Measurements from ENCODE around the gene NT5DC3.

The NT5DC3 gene

DNA sequence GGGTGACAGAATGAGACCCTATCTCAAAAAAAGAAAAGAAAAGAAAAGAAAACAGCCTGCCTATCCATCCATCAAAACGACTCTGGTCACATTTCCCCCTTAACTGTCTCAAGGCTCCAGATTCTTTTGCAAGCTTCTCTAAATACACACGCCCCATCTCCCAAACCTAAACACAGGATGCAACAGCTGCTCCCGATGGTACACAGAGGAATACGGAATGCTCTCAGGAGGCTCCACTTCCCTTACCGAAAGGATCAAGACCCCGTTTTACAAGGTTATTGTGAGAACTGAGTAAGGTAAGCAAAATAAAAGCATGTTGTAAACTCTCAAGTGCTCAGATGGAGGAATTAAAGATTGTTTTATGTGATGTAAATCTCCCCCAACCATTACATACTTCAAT, 62.3 kb downstream of the NT5DC3 start:
- no peak overlapping the region for H3K4me3 ChIP-seq (ENCODE audit: low read depth, low read length)

DNA sequence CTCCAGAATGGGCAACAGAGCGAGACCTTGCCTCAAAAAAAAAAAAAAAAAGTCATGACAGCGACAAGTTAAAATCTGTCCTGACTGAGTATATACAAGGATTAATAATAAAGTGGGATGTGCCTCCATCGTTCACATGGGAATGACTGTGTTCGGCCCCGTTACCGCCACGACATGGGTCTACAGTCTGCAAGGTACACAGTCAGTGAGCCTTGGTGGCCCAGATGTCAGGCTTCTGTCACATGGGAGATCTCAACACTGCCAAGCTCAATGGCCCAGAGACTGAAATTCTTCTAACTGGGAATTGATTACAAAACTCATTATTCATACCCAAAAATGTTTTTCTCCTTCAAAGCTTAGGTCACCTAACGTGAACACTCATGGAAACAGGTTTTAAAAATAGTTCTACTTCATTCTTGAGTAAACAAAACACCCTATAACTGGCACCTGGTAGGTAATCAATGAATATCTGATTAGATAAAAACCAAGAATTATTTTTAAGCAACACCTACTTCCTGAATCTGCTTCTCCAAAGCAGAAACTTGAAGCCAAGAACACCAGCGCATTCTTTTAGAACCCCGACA, 66.0 kb downstream of the NT5DC3 start:
- H3K4me3 ChIP-seq (ENCODE audit: low read depth, low read length), result no peak overlapping the region
- TF ChIP-seq, protein P1, sequence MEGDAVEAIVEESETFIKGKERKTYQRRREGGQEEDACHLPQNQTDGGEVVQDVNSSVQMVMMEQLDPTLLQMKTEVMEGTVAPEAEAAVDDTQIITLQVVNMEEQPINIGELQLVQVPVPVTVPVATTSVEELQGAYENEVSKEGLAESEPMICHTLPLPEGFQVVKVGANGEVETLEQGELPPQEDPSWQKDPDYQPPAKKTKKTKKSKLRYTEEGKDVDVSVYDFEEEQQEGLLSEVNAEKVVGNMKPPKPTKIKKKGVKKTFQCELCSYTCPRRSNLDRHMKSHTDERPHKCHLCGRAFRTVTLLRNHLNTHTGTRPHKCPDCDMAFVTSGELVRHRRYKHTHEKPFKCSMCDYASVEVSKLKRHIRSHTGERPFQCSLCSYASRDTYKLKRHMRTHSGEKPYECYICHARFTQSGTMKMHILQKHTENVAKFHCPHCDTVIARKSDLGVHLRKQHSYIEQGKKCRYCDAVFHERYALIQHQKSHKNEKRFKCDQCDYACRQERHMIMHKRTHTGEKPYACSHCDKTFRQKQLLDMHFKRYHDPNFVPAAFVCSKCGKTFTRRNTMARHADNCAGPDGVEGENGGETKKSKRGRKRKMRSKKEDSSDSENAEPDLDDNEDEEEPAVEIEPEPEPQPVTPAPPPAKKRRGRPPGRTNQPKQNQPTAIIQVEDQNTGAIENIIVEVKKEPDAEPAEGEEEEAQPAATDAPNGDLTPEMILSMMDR (IDR thresholded peaks at IDR 0.05; ENCODE audit: borderline replicate concordance, insufficient read depth, low read depth, low read length), result no peak

More for the DNA sequence above, 62.3 kb downstream of the NT5DC3 start:
- TF ChIP-seq, protein P1 (IDR thresholded peaks at IDR 0.05; ENCODE audit: borderline replicate concordance, insufficient read depth, low read depth, low read length), result no peak

DNA sequence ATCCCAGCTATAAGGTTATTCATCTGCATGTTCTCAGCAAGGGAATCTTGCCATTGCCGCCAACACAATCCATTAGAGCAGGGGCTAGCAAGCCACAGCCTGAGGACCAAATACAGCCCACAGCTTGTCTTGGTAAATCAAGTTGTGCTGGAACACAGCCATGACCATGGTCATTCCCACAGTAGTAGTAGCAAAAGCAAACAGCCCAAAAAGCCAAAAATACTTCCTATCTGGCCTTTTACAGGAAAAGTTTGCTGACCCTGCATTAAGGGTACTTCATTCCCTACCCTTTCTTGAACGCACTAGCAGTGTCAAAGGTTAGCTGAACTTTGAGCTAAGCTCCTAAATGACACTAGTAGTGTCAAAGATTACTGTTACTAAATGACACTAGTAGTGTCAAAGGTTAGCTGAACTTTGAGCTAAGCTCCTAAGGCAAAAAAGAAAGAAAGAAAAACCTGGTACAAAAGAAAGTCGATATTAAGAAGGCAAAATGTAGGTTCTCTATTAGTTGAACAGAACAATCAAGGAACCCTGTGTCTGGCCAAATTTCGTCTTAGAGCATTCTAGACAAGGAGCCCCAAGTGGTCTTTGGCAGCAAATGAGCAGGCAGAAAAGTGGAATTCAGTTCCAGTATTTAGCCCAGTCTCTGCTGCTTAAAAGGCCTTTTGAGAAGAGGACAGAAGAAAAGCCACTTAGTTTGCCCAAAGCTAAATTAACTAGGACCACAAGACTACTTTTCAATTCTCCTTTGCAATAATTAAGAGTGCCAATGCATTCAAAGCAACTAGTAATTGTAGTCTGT, 67.7 kb downstream of the NT5DC3 start:
- TF ChIP-seq, protein P1 (IDR thresholded peaks at IDR 0.05; ENCODE audit: borderline replicate concordance, insufficient read depth, low read depth, low read length), result no peak

DNA sequence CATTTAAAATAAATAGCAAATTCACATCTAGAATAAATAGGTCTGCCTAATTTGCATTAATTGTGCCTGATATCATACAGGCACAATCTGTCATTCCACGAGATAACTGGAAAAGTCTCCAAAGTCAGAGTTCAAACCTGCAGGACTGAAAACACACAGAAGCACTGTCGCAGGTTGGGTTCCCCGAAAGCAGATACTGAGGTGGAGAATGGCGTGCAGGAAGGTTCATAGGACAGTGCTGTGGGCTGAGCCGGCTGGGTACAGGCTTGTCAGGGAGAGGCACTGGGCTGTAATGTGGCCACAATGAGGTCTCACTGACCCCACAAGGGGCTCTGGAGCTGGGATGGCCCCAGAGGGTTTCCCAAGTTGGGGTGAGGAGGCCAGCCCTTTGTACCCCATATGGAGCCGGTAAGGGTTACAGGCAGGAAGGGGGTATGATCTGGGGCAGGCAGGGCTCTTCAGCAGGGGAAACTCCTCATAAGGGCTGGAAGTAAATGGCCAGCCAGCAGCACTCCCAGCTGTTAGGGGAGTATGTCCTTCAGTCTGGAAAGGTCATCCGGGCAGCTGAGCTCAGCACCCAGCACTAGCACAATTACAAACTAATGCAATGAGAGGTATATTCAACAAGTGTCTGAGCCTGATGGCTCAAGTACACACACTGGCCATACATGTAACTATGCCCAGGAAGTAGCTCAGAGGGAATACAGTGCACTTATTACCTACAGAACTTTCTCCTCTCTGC, 68.5 kb downstream of the NT5DC3 start:
- TF ChIP-seq, protein P1 (IDR thresholded peaks at IDR 0.05; ENCODE audit: borderline replicate concordance, insufficient read depth, low read depth, low read length), result no peak
- H3K4me3 ChIP-seq (ENCODE audit: low read depth, low read length), result no peak overlapping the region

More for the DNA sequence above, 67.7 kb downstream of the NT5DC3 start:
- no peak overlapping the region for H3K4me3 ChIP-seq (ENCODE audit: low read depth, low read length)

DNA sequence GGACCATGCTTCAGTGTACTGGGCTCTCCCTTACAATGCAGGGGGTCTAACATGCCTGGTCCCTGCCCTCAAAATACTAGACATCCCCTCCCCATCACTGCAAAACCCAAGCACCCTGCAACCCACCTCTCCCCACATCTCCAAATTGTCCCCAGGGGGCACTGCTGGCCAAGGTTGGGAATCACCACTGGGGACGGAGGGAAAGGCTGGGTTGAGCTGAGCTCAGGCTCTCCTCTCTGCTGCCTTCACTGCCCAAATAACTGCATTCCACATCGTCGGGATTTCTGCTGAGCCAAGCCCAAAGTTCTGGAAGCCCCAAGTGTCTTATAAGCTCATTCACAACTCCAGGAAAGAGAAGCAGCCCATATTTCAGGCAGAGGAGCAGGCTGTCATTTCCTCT, 69.6 kb downstream of the NT5DC3 start:
- TF ChIP-seq, protein P1 (IDR thresholded peaks at IDR 0.05; ENCODE audit: borderline replicate concordance, insufficient read depth, low read depth, low read length), result peak; percentile 28; the same call in 1 of the 2 replicates
- H3K4me3 ChIP-seq (ENCODE audit: low read depth, low read length), result no peak overlapping the region

DNA sequence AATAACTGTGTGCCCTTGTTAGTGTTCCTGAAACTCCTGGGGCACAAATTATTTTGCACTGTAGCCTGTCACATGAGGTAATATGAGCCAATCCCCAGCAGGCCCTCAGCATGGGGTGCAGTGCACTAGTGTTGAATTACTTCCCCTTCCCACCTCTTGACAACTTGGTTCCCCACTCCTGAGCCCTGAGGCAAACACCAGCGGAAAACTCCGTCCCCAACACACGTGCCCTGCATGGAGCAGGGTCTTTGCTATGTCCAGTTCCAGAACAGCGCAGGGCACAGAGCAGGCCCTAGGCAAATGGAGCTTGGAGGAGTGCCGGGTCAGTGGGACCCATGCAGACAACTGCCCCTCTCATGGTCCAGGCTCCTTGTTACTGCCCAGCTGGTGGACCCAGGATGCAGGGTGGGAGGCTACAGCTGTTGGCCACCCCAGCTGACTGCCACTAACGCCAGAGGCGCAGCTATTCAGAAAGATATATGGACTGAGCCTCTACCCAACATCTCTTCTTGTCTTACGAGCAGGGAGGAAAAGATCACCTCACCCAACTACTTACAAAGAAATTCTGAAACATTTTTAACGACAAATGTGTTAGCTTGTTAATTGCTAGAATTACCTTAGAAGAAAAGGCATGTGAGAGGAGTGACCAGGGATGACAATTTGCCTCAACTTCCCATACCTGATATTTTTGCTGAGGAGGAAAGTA, 71.6 kb downstream of the NT5DC3 start:
- H3K4me3 ChIP-seq (ENCODE audit: low read depth, low read length), result no peak overlapping the region
- TF ChIP-seq, protein P1 (IDR thresholded peaks at IDR 0.05; ENCODE audit: borderline replicate concordance, insufficient read depth, low read depth, low read length), result no peak

Data from GM12875 (cell line).